GM12878 (cell line): ENCODE measurements around the gene B3GALT6. TPM values are rescaled to one million over a fixed set of nuclear protein-coding genes. Genes with fewer than 3 reads are reported as not detected.

Experiments
- ATAC-seq: fragments of 200-7000 bp; cut with Tn5 transposase; 3 replicates; pipeline ENCODE4 v1.9.1; 2020; ENCODE audit warnings: mild to moderate bottlenecking, moderate library complexity
- BruUV-seq: library from RNA; stranded (reverse); fragments of 400-500 nt; replicated peaks from 2 replicates; lab custom pipeline; 2021; lab: Mats Ljungman, UMichigan
- CTCF ChIA-PET: fragments of 300-600 bp; sonication (Branson Sonifier 250); formaldehyde crosslinking; extraction: SDS; loops from one replicate; lab custom pipeline; 2021; ENCODE audit warnings: inconsistent platforms; lab: Yijun Ruan, JAX
- POLR2A ChIA-PET: fragments of 350-600 bp; formaldehyde crosslinking; extraction: SDS; loops from one replicate; lab custom pipeline; 2021; ENCODE audit warnings: inconsistent platforms; lab: Charles Lee
- RAD21 ChIA-PET: fragments of 300-600 bp; sonication (Branson Sonifier 250); formaldehyde crosslinking; loops from one replicate; lab custom pipeline; 2023; ENCODE audit warnings: antibody characterized with exemption; ENCODE audit not compliant: unreplicated experiment; lab: Charles Lee
- SMC1A ChIA-PET: fragments of 300-600 bp; sonication (Branson Sonifier 250); formaldehyde crosslinking; loops from one replicate; lab custom pipeline; 2023; ENCODE audit not compliant: unreplicated experiment, uncharacterized antibody; lab: Charles Lee
- DNase-seq: peaks from one replicate; pipeline ENCODE4 v3.0.0-alpha.2; 2011; ENCODE audit warnings: low read depth, low spot score
- FAIRE-seq: peaks from 3 replicates; lab custom pipeline; 2011; peaks lifted over from hg19 to GRCh38; lab: Jason Lieb, UNC
- H2AFZ ChIP-seq: 2 replicates; pipeline ENCODE4 v1.6.0; 2011; ENCODE audit warnings: low read depth, low read length, control low read depth; ENCODE audit not compliant: control insufficient read depth
- H3K27ac ChIP-seq: 2 replicates; pipeline ENCODE4 v1.5.1; 2011; ENCODE audit warnings: control low read depth; ENCODE audit not compliant: control insufficient read depth, insufficient read depth
- H3K27me3 ChIP-seq, 2 experiments: replicated peaks in 1 of 2; 2 replicates each; pipeline versions ENCODE4 v1.6.0 to v1.6.1; 2011; ENCODE audit warnings: low read length in 1 of 2; ENCODE audit not compliant: control insufficient read depth in 2 of 2, insufficient read depth in 2 of 2
- H3K36me3 ChIP-seq, 2 experiments: 2 replicates each; pipeline ENCODE4 v1.5.1; 2011; ENCODE audit warnings: low read length in 1 of 2; ENCODE audit not compliant: control insufficient read depth in 2 of 2, insufficient read depth in 2 of 2
- H3K4me1 ChIP-seq: 2 replicates; pipeline ENCODE4 v1.6.1; 2011; ENCODE audit warnings: mild to moderate bottlenecking, low read length, moderate library complexity, mixed read lengths; ENCODE audit not compliant: control insufficient read depth, insufficient read depth
- H3K4me2 ChIP-seq: 2 replicates; pipeline ENCODE4 v1.6.0; 2011; ENCODE audit warnings: control low read depth; ENCODE audit not compliant: control insufficient read depth, insufficient read depth
- H3K4me3 ChIP-seq: fragments of 200-600 bp; sonication (generic); 2 replicates; pipeline ENCODE4 v1.5.1; 2016
- H3K79me2 ChIP-seq: 2 replicates; pipeline ENCODE4 v1.6.0; 2011; ENCODE audit warnings: low read length; ENCODE audit not compliant: control insufficient read depth, insufficient read depth
- H3K9ac ChIP-seq: 2 replicates; pipeline ENCODE4 v1.8.0; 2011; ENCODE audit warnings: low read length, control low read depth, mixed read lengths; ENCODE audit not compliant: control insufficient read depth, insufficient read depth
- H3K9me3 ChIP-seq: replicated peaks from 3 replicates; pipeline ENCODE4 v1.5.1; 2011; ENCODE audit warnings: mild to moderate bottlenecking, low read length; ENCODE audit not compliant: control insufficient read depth, insufficient read depth
- H4K20me1 ChIP-seq: 2 replicates; pipeline ENCODE4 v1.6.0; 2011; ENCODE audit not compliant: control insufficient read depth, insufficient read depth
- BCL11A ChIP-seq: IDR thresholded peaks from 2 replicates; pipeline ENCODE4 v1.6.1; 2011; ENCODE audit warnings: low read depth, low read length
- CEBPB ChIP-seq, 2 experiments: fragments of 150-350 bp in 1 of 2; IDR thresholded peaks; 2 replicates each; pipeline ENCODE4 v1.6.1; 2012 to 2014; ENCODE audit warnings: low read depth in 2 of 2, low read length in 2 of 2, borderline replicate concordance in 1 of 2, inconsistent platforms in 1 of 2
- CHD2 ChIP-seq: IDR thresholded peaks from 2 replicates; pipeline ENCODE4 v1.6.1; 2011; ENCODE audit warnings: low read depth, low read length, improper control_type of control experiment, borderline replicate concordance
- DPF2 ChIP-seq: fragments of 450-650 bp; IDR thresholded peaks from 2 replicates; pipeline ENCODE4 v1.6.1; 2017; ENCODE audit warnings: mild to moderate bottlenecking
- GABPA ChIP-seq: IDR thresholded peaks from 2 replicates; pipeline ENCODE4 v1.6.1; 2014; ENCODE audit warnings: antibody characterized with exemption, low read depth, mild to moderate bottlenecking, inconsistent platforms
- HCFC1 ChIP-seq: fragments of 150-350 bp; IDR thresholded peaks from 2 replicates; pipeline ENCODE4 v1.6.1; 2014; ENCODE audit warnings: low read length
- IRF4 ChIP-seq: IDR thresholded peaks from 2 replicates; pipeline ENCODE4 v1.6.1; 2011; ENCODE audit warnings: low read depth, low read length
- MLLT1 ChIP-seq: fragments of 450-650 bp; IDR thresholded peaks from 2 replicates; pipeline ENCODE4 v1.6.1; 2016; ENCODE audit warnings: mild to moderate bottlenecking
- MYB ChIP-seq: fragments of 150-350 bp; IDR thresholded peaks from 2 replicates; pipeline ENCODE4 v1.6.1; 2014; ENCODE audit warnings: mild to moderate bottlenecking, low read depth, low read length, borderline replicate concordance
- NFYA ChIP-seq: IDR thresholded peaks from 2 replicates; pipeline ENCODE4 v1.6.1; 2011; ENCODE audit warnings: low read depth, mild to moderate bottlenecking, low read length, improper control_type of control experiment, borderline replicate concordance
- POLR2A ChIP-seq: IDR thresholded peaks from 2 replicates; pipeline ENCODE4 v1.6.1; 2011; ENCODE audit warnings: low read depth, mild to moderate bottlenecking, low read length
- SUZ12 ChIP-seq: fragments of 200-600 bp; sonication (generic); IDR thresholded peaks from one replicate; pipeline ENCODE4 v1.6.1; 2018; ENCODE audit warnings: antibody characterized with exemption, mild to moderate bottlenecking; ENCODE audit not compliant: unreplicated experiment
- TAF1 ChIP-seq: IDR thresholded peaks from 2 replicates; pipeline ENCODE4 v1.6.1; 2011; ENCODE audit warnings: mild to moderate bottlenecking, low read depth, low read length, borderline replicate concordance
- ZNF687 ChIP-seq: fragments of 450-650 bp; IDR thresholded peaks from 2 replicates; pipeline ENCODE4 v1.6.1; 2017; ENCODE audit warnings: mild to moderate bottlenecking, moderate library complexity
- WGBS: methylation state at CpG from one replicate; pipeline ENCODE4 v1.1.6; 2016; ENCODE audit warnings: low lambda C conversion rate; ENCODE audit not compliant: insufficient replicate concordance, insufficient coverage; ENCODE audit errors: missing lambda C conversion rate; 5-methylcytosine and 5-hydroxymethylcytosine counted together
- in situ Hi-C: fragments of 300-500 bp; cut with MboI; formaldehyde crosslinking; loops from 9 replicates; pipeline ENCODE4 v1.14.3; 2018; ENCODE audit warnings: mixed read lengths
- intact Hi-C: fragments of 100-400 bp; cut with micrococcal nuclease; formaldehyde crosslinking; loops from one replicate; pipeline ENCODE4 v1.14.2; 2022; ENCODE audit not compliant: unreplicated experiment
- polyA plus RNA-seq, 11 experiments: library from polyadenylated mRNA; depleted of rRNA in 4 of 11; unstranded in 6 of 11; stranded (reverse) in 5 of 11; fragments of >200 nt; fragmentation: Nextera tagmentation in 4 of 11; fragmentation: Illumina TruSeq in 1 of 11; extraction: Ambion mirVana in 4 of 11; extraction: Trizol in 1 of 11; gene quantifications; 1 replicate in 1 of 11; 2 replicates in 10 of 11; pipeline versions ENCODE4 v1.2.1 to v1.2.3, GENCODE V29; 2011 to 2016; ENCODE audit warnings: inconsistent platforms in 2 of 11, missing spikeins in 2 of 11, low read depth in 1 of 11
- total RNA-seq, 4 experiments: library from RNA; depleted of rRNA in 3 of 4; stranded (reverse); fragments of >200 nt in 3 of 4; fragmentation: Illumina TruSeq in 1 of 4; extraction: Trizol in 1 of 4; gene quantifications; 2 replicates each; pipeline versions ENCODE4 v1.2.1 to v1.2.3, GENCODE V29; 2013 to 2021

The B3GALT6 gene
- total and polyA plus RNA-seq, 10 of the 15 experiments (the other 5 are each of a cell fraction or from before 2014, with no cell fraction given), result 0.53 to 20.8 (median 4.5) TPM

GRCh38 chr1:1262758-1263157, 30.7 kb downstream of the B3GALT6 start:
- BruUV-seq, result no TSS peak
- ATAC-seq (no peak), FAIRE-seq (no peak)

More at GRCh38 chr1:1262758-1263157, 30.7 kb downstream of the B3GALT6 start:
- SMC1A ChIA-PET, result no interaction called here
- CTCF ChIA-PET, result no interaction called here
- Histone ChIP-seq H3K9me3 (no peaks in the 10 kb centered on the region), H3K4me2 (no peak overlapping the region), H3K79me2 (no peaks in the 10 kb centered on the region; the same call in 1 of the 2 replicates), H3K4me3 (no peak overlapping the region), H4K20me1 (no peaks in the 10 kb centered on the region), H3K36me3 (peaks cover 19 to 23% of the 10 kb centered on the region in 2 experiments), H3K27ac (no peak overlapping the region), H3K9ac (no peak overlapping the region), H3K4me1 (no peaks in the 10 kb centered on the region), H2AFZ (no peak overlapping the region), H3K27me3 (no peaks in the 10 kb centered on the region)
- TF ChIP-seq TAF1, result no peak
- no peak for TF ChIP-seq CEBPB (IDR thresholded peaks at IDR 0.05; ENCODE audit: borderline replicate concordance in 1 of 2, low read depth in 2 of 2, low read length in 2 of 2)
- TF ChIP-seq ZNF687, result no peak
- TF ChIP-seq DPF2, result no peak
- TF ChIP-seq MLLT1, result no peak
- no peak for TF ChIP-seq IRF4
- no peak for TF ChIP-seq SUZ12
- no peak for TF ChIP-seq MYB
- no peak for TF ChIP-seq BCL11A
- TF ChIP-seq NFYA, result no peak
- no peak for TF ChIP-seq POLR2A
- no peak for TF ChIP-seq GABPA
- no peak for TF ChIP-seq HCFC1
- TF ChIP-seq CHD2, result no peak
- intact Hi-C loops (no loop called here), in situ Hi-C loops (no loop called here)
- WGBS, result 97% methylated on average over 8 of the region's 8 CpGs
- RAD21 ChIA-PET, result no interaction called here
- POLR2A ChIA-PET, result no interaction called here
- no peak for DNase-seq
